HepG2 (cell line): Measurements from ENCODE around the gene HERC4.
"Not testable (repeated sequence)": the region's sequence is repeated elsewhere in the genome, so short reads cannot be mapped to it uniquely, and the experiment has no call there.

Experiments
- MAZ ChIP-seq, 2 experiments: sonication (generic) in 1 of 2; formaldehyde crosslinking in 1 of 2; IDR thresholded peaks; 2 replicates each; pipeline versions ENCODE4 v1.5.0 to v1.6.1; 2012 to 2020; ENCODE audit warnings: low read depth in 2 of 2, mild to moderate bottlenecking in 2 of 2, borderline replicate concordance in 1 of 2, improper control_type of control experiment in 1 of 2, low read length in 1 of 2, missing genetic modification reagents in 1 of 2, moderate library complexity in 1 of 2
- POLR2A ChIP-seq, 2 experiments: IDR thresholded peaks; 2 replicates each; pipeline ENCODE4 v1.6.1; 2011; ENCODE audit warnings: low read depth in 2 of 2, low read length in 2 of 2, mild to moderate bottlenecking in 1 of 2, moderate library complexity in 1 of 2; ENCODE audit not compliant: insufficient read depth in 1 of 2
- REST ChIP-seq, 2 experiments: IDR thresholded peaks; 2 replicates each; pipeline ENCODE4 v1.6.1; 2011 to 2012; ENCODE audit warnings: low read length in 2 of 2, borderline replicate concordance in 1 of 2, low read depth in 1 of 2, mild to moderate bottlenecking in 1 of 2, moderate library complexity in 1 of 2
- SIN3A ChIP-seq: IDR thresholded peaks from 2 replicates; pipeline ENCODE4 v1.6.1; 2011; ENCODE audit warnings: low read depth, mild to moderate bottlenecking, control low read depth, low read length, borderline replicate concordance
- TP53 ChIP-seq: sonication (generic); formaldehyde crosslinking; conservative IDR thresholded peaks from 2 replicates; pipeline ENCODE4 v1.4.0; 2020; ENCODE audit warnings: missing genetic modification reagents
- ZNF550 ChIP-seq: sonication (generic); formaldehyde crosslinking; IDR thresholded peaks from 2 replicates; pipeline ENCODE4 v1.4.0; 2020; ENCODE audit warnings: mild to moderate bottlenecking, missing genetic modification reagents, borderline replicate concordance

- TF ChIP-seq SIN3A; ZNF550; POLR2A (IDR thresholded peaks at IDR 0.05; ENCODE audit: insufficient read depth in 1 of 2, low read depth in 2 of 2, low read length in 2 of 2); REST (IDR thresholded peaks at IDR 0.05; ENCODE audit: borderline replicate concordance in 1 of 2, low read depth in 1 of 2, low read length in 2 of 2); MAZ (IDR thresholded peaks at IDR 0.05; ENCODE audit: borderline replicate concordance, low read depth, low read length); MAZ (CRISPR knock-in tag; IDR thresholded peaks at IDR 0.05; ENCODE audit: low read depth); TP53 (CRISPR knock-in tag): not testable (repeated sequence)
Observed at GRCh38 chr10:67982603-67983002, 92.5 kb downstream of the HERC4 start.
